HepG2 (cell line): ENCODE measurements around the gene BTBD19. TPM values are rescaled to one million over a fixed set of nuclear protein-coding genes. Genes with fewer than 3 reads are reported as not detected.

Source experiments
- ATAC-seq: fragments of 200-7000 bp; cut with Tn5 transposase; 3 replicates; pipeline ENCODE4 v1.9.1; 2020; ENCODE audit warnings: mild to moderate bottlenecking, moderate library complexity
- BruUV-seq: library from RNA; stranded (reverse); fragments of 400-500 nt; replicated peaks from 2 replicates; lab custom pipeline; 2021; lab: Mats Ljungman, UMichigan
- CTCF ChIA-PET: fragments of 300-600 bp; formaldehyde crosslinking; extraction: SDS; loops from one replicate; lab custom pipeline; 2021; ENCODE audit warnings: low total read pairs, inconsistent platforms, low intra/inter-chr PET ratio; lab: Yijun Ruan, JAX
- POLR2A ChIA-PET: fragments of 350-600 bp; sonication (Branson Sonifier 250); formaldehyde crosslinking; loops from one replicate; lab custom pipeline; 2020; ENCODE audit warnings: antibody characterized with exemption, inconsistent platforms; lab: Yijun Ruan, JAX
- DNase-seq: peaks from one replicate; pipeline ENCODE4 v3.0.0-alpha.2; 2015; ENCODE audit warnings: low spot score
- FAIRE-seq: peaks from 3 replicates; lab custom pipeline; 2011; peaks lifted over from hg19 to GRCh38; lab: Jason Lieb, UNC
- H2AFZ ChIP-seq: one replicate; pipeline ENCODE4 v1.6.1; 2011; ENCODE audit warnings: low read length, inconsistent platforms
- H3K27ac ChIP-seq: fragments of 300-600 bp; 3 replicates; pipeline ENCODE4 v1.8.0; 2011; ENCODE audit warnings: mixed run types, mild to moderate bottlenecking, mixed read lengths, low read length, inconsistent platforms; ENCODE audit not compliant: insufficient read depth; ENCODE audit errors: extremely low read length
- H3K27me3 ChIP-seq, 2 experiments: fragments of 200-600 bp in 1 of 2; 2 replicates in 1 of 2; 3 replicates in 1 of 2; pipeline versions ENCODE4 v1.6.0 to v1.8.0; 2011; ENCODE audit warnings: low read length in 2 of 2, mild to moderate bottlenecking in 2 of 2, moderate library complexity in 2 of 2, inconsistent platforms in 1 of 2; ENCODE audit not compliant: insufficient read depth in 2 of 2, control insufficient read depth in 1 of 2
- H3K36me3 ChIP-seq, 2 experiments: fragments of 200-600 bp in 1 of 2; replicated peaks in 1 of 2; 2 replicates in 1 of 2; 3 replicates in 1 of 2; pipeline versions ENCODE4 v1.5.1 to v1.8.0; 2011; ENCODE audit warnings: low read length in 2 of 2, inconsistent platforms in 1 of 2; ENCODE audit not compliant: insufficient read depth in 2 of 2, control insufficient read depth in 1 of 2
- H3K4me1 ChIP-seq: 2 replicates; pipeline ENCODE4 v1.5.1; 2012; ENCODE audit warnings: low read length, inconsistent platforms; ENCODE audit not compliant: insufficient read depth
- H3K4me2 ChIP-seq: 2 replicates; pipeline ENCODE4 v1.6.0; 2011; ENCODE audit warnings: low read depth, low read length, inconsistent platforms
- H3K4me3 ChIP-seq, 3 experiments: fragments of 200-600 bp in 1 of 3; sonication (generic), shearing (Covaris generic) in 1 of 3; replicated peaks in 1 of 3; 2 replicates each; pipeline ENCODE4 v1.5.1; 2011 to 2016; ENCODE audit warnings: low read length in 3 of 3, inconsistent platforms in 2 of 3, low read depth in 2 of 3, mild to moderate bottlenecking in 2 of 3, control low read depth in 1 of 3, mixed read lengths in 1 of 3; ENCODE audit not compliant: insufficient read depth in 1 of 3
- H3K79me2 ChIP-seq: one replicate; pipeline ENCODE4 v1.6.1; 2011; ENCODE audit warnings: low read length, inconsistent platforms; ENCODE audit not compliant: insufficient read depth
- H3K9ac ChIP-seq: 2 replicates; pipeline ENCODE4 v1.6.0; 2011; ENCODE audit warnings: mild to moderate bottlenecking, low read depth, low read length, inconsistent platforms; ENCODE audit not compliant: insufficient read depth
- H3K9me3 ChIP-seq: 2 replicates; pipeline ENCODE4 v1.5.1; 2012; ENCODE audit warnings: mild to moderate bottlenecking, low read length
- H4K20me1 ChIP-seq: 2 replicates; pipeline ENCODE4 v1.6.0; 2011; ENCODE audit warnings: inconsistent platforms, mild to moderate bottlenecking, low read length, moderate library complexity; ENCODE audit not compliant: insufficient read depth
- CREB1 ChIP-seq, 2 experiments: fragments of 450-650 bp in 1 of 2; IDR thresholded peaks; 2 replicates each; pipeline ENCODE4 v1.6.1; 2016 to 2017; ENCODE audit warnings: control low read depth in 1 of 2, mild to moderate bottlenecking in 1 of 2, missing compliant biosample characterization in 1 of 2, missing genetic modification characterization in 1 of 2
- ELF4 ChIP-seq: sonication (generic); formaldehyde crosslinking; IDR thresholded peaks from 2 replicates; pipeline ENCODE4 v1.5.0; 2020; ENCODE audit warnings: missing genetic modification reagents, mild to moderate bottlenecking, moderate library complexity, borderline replicate concordance
- GATA4 ChIP-seq: sonication (generic); IDR thresholded peaks from 2 replicates; pipeline ENCODE4 v1.6.1; 2016; ENCODE audit warnings: antibody characterized with exemption, low read depth, borderline replicate concordance
- GTF3A ChIP-seq: sonication (generic); formaldehyde crosslinking; conservative IDR thresholded peaks from 2 replicates; pipeline ENCODE4 v1.4.0; 2020; ENCODE audit warnings: mild to moderate bottlenecking, missing genetic modification reagents
- HNF1A ChIP-seq, 2 experiments: sonication (generic) in 1 of 2; formaldehyde crosslinking in 1 of 2; IDR thresholded peaks; 2 replicates each; pipeline versions ENCODE4 v1.4.0 to v1.6.1; 2016 to 2020; ENCODE audit warnings: borderline replicate concordance in 1 of 2, low read depth in 1 of 2, mild to moderate bottlenecking in 1 of 2, missing genetic modification reagents in 1 of 2
- MXD3 ChIP-seq: IDR thresholded peaks from 2 replicates; pipeline ENCODE4 v1.6.1; 2016; ENCODE audit warnings: mild to moderate bottlenecking, missing biosample characterization, missing genetic modification reagents
- NCOA5 ChIP-seq: sonication (generic); formaldehyde crosslinking; IDR thresholded peaks from 2 replicates; pipeline ENCODE4 v1.4.0; 2020; ENCODE audit warnings: missing genetic modification reagents
- SIN3A ChIP-seq: IDR thresholded peaks from 2 replicates; pipeline ENCODE4 v1.6.1; 2011; ENCODE audit warnings: low read depth, mild to moderate bottlenecking, control low read depth, low read length, borderline replicate concordance
- SIX1 ChIP-seq: sonication (generic); formaldehyde crosslinking; IDR thresholded peaks from 2 replicates; pipeline ENCODE4 v1.4.0; 2020; ENCODE audit warnings: missing genetic modification reagents, borderline replicate concordance
- TRIM22 ChIP-seq: fragments of 450-650 bp; IDR thresholded peaks from 2 replicates; pipeline ENCODE4 v1.6.1; 2017
- ZNF234 ChIP-seq: sonication (generic); formaldehyde crosslinking; conservative IDR thresholded peaks from 2 replicates; pipeline ENCODE4 v1.5.1; 2020; ENCODE audit warnings: mild to moderate bottlenecking, missing genetic modification reagents
- ZNF253 ChIP-seq: sonication (generic); formaldehyde crosslinking; IDR thresholded peaks from 2 replicates; pipeline ENCODE4 v1.8.0; 2022; ENCODE audit warnings: mild to moderate bottlenecking, missing genetic modification reagents, borderline replicate concordance
- ZNF274 ChIP-seq: sonication (generic); formaldehyde crosslinking; IDR thresholded peaks from 2 replicates; pipeline ENCODE4 v1.5.1; 2020; ENCODE audit warnings: mild to moderate bottlenecking, missing genetic modification reagents
- ZNF567 ChIP-seq: sonication (generic); formaldehyde crosslinking; IDR thresholded peaks from 2 replicates; pipeline ENCODE4 v1.8.1; 2023; ENCODE audit warnings: mild to moderate bottlenecking, missing genetic modification reagents, borderline replicate concordance
- ZZZ3 ChIP-seq: sonication (generic); formaldehyde crosslinking; IDR thresholded peaks from 2 replicates; pipeline ENCODE4 v1.4.0; 2020; ENCODE audit warnings: missing genetic modification reagents, mild to moderate bottlenecking, borderline replicate concordance
- WGBS: methylation state at CpG from one replicate; pipeline ENCODE4 v1.1.6; 2017; ENCODE audit warnings: low lambda C conversion rate; 5-methylcytosine and 5-hydroxymethylcytosine counted together
- in situ Hi-C: cut with HindIII; loops from 2 replicates; pipeline ENCODE4 v1.10.0; 2017; ENCODE audit warnings: low pct_unique_long_range_greater_than_20kb; ENCODE audit not compliant: extremely low pct_ligation_motif_present
- intact Hi-C: fragments of 100-400 bp; cut with micrococcal nuclease; formaldehyde crosslinking; loops from one replicate; pipeline ENCODE4 v1.10.0; 2022; ENCODE audit not compliant: unreplicated experiment
- polyA plus RNA-seq, 8 experiments: library from polyadenylated mRNA; depleted of rRNA in 3 of 8; stranded (reverse) in 7 of 8; unstranded in 1 of 8; fragments of >200 nt; fragmentation: Illumina TruSeq in 4 of 8; extraction: Trizol in 4 of 8; gene quantifications; 2 replicates each; pipeline versions ENCODE4 v1.2.1 to v1.2.3, GENCODE V29; 2011 to 2016; ENCODE audit warnings: low read depth in 4 of 8, missing spikeins in 1 of 8, mixed read lengths in 1 of 8; ENCODE audit not compliant: insufficient read depth in 1 of 8
- total RNA-seq, 5 experiments: library from RNA; depleted of rRNA; stranded (reverse); fragments of >200 nt; fragmentation: Illumina TruSeq; extraction: Trizol; gene quantifications; 2 replicates each; pipeline ENCODE4 v1.2.3, GENCODE V29; 2016; ENCODE audit warnings: low read depth in 1 of 5

Gene BTBD19
- total and polyA plus RNA-seq, 2 of the 13 experiments (the other 11 are each of a cell fraction or from before 2014, with no cell fraction given) = 2.7 to 6.7 TPM

DNA sequence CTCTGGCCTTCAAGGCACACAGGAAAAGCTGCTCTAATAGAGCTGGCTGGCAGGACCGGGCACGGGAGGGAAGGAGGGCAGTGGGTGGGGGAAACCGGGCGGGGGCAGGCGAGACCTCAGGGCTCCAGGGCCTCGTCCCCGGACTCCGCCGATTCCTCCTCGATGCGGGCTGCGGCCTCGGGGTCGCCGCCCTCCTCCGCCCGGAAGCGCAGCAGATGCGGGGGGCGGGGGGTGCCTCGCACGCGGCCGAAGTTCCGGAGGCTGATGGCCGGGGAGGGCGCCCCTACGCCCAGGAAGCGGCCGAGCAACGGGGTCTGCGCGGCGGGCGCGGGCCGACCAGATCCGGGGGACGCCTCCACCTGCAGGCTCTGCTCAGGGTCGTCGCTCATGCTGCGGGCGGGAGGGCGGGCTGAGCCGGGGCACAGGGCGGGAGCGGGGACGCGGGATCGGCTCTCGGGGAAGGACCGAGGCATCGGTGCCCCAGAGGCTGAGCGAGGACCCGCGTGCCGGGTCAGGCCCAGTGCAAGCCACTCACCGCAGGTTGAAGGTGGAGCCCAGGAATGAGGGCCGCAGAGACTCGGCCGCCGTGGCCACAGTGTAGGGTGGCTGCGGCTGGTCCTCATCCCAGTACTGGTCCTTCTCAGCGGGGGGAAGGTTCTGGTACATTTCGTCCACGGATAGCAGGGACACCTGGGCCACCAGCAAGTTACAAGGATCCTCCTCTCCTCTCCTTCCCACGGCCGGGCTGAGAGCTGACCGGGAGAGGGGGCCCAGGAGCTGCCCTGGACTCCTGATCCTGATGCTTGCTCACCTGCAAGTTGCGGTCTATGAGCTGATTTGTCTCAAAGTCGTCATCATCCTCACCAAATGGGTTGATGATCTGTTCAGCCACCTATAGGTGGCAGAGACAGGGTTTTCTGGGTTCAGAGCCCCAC lies 24.0 kb upstream of the BTBD19 start:
- intact Hi-C loops = loop anchor here (5.0 kb wide), 2 partner anchors 33 to 52 kb away; partner anchors contain the start of gene RNU5D-1
- peak; percentile 59 for DNase-seq
- H3K27ac ChIP-seq = peak overlapping the region; percentile 71
- no peaks in the 10 kb centered on the region for H3K36me3 ChIP-seq
- ChIA-PET CTCF (interaction anchor here (0.8 kb wide), 1 partner anchor 53 kb away, joined by 3 read pairs; the partner anchor contains the start of gene RNU5D-1), POLR2A (interaction anchor here (0.6 to 3.6 kb wide), 15 partner anchors 9 to 519 kb away, joined by 3 to 47 read pairs (median 5); partner anchors contain the start of genes BTBD19, DYNLT4, EIF2B3 and PLK3)
- peak; percentile 63 for FAIRE-seq
- H3K4me1 ChIP-seq = peaks cover 53% of the 10 kb centered on the region
- peak; percentile 69 for ATAC-seq
- under 1% methylated on average over 22 of the region's 71 CpGs for WGBS
- H3K9ac ChIP-seq = peak overlapping the region; percentile 83
- H4K20me1 ChIP-seq = peaks cover 4% of the 10 kb centered on the region; the same call in 1 of the 2 replicates
- H3K4me2 ChIP-seq = peak overlapping the region; percentile 76
- no peaks in the 10 kb centered on the region for H3K79me2 ChIP-seq
- peak overlapping the region; percentile 54 to 79 (median 61) for H3K4me3 ChIP-seq
- in situ Hi-C loops = no loop called here
- H3K9me3 ChIP-seq = no peaks in the 10 kb centered on the region
- peaks cover 3 to 13% of the 10 kb centered on the region in 2 experiments; a peak in 2 of 5 replicates for H3K27me3 ChIP-seq
- BruUV-seq = no TSS peak
- no peak overlapping the region for H2AFZ ChIP-seq
- TF ChIP-seq SIN3A = no peak
- TF ChIP-seq NCOA5 (CRISPR knock-in tag) = no peak
- TF ChIP-seq ZNF274 (CRISPR knock-in tag) = no peak
- TF ChIP-seq SIX1 (CRISPR knock-in tag) = no peak
- TF ChIP-seq MXD3 (CRISPR knock-in tag) = peak; percentile 84
- no peak for TF ChIP-seq ZNF567
- no peak for TF ChIP-seq ELF4 (CRISPR knock-in tag)
- no peak for TF ChIP-seq GTF3A (CRISPR knock-in tag)
- TF ChIP-seq CREB1 (IDR thresholded peaks at IDR 0.05) = no peak
- no peak for TF ChIP-seq CREB1 (CRISPR knock-in tag; IDR thresholded peaks at IDR 0.05)
- peak; percentile 40; the same call in 1 of the 2 replicates for TF ChIP-seq GATA4
- TF ChIP-seq TRIM22 = no peak
- TF ChIP-seq ZZZ3 (CRISPR knock-in tag) = no peak
- TF ChIP-seq ZNF253 = 0 out of 2 replicates have a peak, but pooled peaks have one; percentile 82
- no peak for TF ChIP-seq HNF1A (IDR thresholded peaks at IDR 0.05; ENCODE audit: low read depth)
- TF ChIP-seq HNF1A (CRISPR knock-in tag; IDR thresholded peaks at IDR 0.05; ENCODE audit: borderline replicate concordance) = no peak
- TF ChIP-seq ZNF234 (CRISPR knock-in tag) = 0 out of 2 replicates have a peak, but pooled peaks have one; percentile 33
